ENCODE measurements around the gene CCNB2.

Gene CCNB2

DNA sequence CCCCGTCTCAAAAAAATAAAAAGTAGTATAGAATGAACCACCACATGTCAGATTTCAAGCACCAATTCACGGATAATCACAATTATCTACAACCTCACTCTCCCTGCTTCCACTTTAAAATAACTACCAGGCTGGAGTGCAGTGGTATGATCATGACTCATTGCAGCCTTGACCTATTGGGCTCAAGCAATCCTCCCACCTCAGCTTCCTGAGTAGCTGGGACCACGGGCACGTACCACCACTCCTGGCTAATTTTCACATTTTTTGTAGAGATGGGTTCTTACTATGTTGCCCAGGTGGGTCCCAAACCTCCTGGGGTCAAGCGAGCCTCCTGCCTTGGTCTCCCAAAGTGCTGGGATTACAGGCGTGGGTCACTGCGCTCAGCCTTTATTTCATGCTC is 63.6 kb downstream of the CCNB2 start:
- DNase-seq (ENCODE audit: low read depth), result no peak

DNA sequence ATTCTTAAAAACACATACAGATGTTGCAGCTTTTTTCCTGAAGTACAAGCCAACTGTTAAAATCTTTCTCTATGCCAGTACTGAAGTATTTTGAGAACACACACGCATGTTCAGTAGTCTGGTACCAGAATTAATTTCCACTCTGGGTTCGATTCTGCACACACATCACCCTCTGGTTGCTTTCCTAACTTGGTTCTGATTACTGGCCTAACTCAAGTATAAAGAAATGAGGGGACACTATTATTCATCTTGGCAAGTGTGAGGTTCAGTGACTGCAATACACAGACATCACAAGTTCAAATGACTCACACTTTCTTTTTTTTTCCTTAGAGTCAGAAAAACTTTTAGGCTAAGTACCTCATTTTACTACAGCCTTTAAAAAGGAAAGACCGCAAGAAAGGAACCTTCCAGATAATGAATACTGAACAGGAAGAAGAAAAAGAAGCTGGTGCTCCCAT is 64.3 kb downstream of the CCNB2 start:
- no peak for DNase-seq (ENCODE audit: low read depth)

DNA sequence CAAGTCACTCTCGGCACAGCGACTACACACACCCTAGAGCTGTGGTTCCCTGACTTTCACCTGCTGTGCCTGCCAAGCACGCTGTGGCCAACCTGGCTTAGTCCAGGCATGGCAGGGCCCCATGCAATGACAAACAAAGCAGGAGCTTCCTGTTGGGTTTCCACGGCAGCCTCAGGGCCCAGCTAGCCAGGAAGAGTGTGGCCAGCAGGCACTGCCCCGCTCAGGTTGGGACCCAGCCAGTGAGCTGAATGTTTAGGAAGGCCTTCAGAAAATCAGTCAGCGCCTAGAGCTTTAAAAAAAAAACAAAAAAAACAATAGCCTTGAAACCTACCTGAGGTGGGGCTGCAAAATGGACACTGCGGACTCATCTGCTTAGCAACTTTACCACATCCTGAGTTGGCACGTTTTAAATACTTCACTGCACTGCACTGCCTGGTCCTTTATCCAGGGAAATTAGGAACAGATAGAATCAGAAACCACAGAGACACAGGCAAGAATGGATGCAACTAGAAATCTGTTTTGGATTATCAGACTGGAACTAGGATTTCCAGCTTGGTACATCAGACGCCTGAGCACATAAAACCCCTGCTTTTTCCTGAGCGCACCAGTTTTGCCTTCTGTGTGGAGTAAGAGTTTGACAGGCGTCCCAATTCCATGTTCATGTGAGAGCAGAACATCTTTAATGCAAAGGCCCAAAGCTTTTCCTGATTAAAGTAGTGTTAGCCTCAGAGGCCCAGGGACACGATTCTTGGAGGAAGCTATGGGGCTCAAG is 65.5 kb downstream of the CCNB2 start:
- DNase-seq (ENCODE audit: low read depth), result no peak

DNA sequence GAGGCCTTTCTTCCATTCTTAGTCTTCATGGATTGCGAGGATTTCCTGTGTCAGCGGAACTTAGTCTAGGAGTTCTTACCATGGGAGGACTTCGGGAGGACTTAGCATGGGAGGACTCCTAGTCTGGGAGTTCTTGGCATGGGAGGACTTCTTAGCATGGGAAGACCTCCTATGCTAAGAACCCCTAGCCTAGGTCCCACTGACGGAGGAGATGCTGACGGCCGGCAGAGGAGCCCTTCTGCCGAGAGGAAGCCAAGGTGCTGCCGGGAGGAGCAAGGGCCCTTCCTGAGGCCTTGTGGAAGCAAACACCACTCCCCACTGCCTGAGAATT is 66.1 kb downstream of the CCNB2 start:
- DNase-seq (ENCODE audit: low read depth), result no peak

DNA sequence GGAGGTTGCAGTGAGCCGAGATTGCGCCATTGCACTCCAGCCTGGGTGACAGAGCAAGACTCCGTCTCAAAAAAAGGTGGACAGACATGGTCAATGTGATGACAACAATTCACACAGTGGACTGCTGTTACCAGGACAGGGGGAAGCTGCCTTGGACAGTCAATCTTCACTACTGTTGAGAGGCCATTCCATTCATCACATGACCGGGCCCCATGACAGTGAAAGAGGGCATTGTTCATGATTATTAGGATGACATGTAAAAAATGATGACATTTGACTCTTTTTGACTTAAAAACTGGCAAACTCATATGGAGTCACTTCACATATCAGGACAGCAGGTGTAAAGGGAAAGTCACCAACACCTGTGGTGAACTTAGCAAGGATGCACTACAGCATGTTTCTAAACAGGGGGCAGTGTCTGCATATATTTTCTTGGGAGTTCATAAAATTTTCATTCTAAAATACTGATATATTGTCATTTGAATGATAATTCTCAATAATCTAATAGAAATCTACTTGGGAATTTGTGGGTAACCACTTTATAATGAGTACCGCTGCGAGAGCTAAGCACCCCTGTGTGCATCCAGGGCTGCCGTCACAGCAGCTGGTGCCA is 67.4 kb downstream of the CCNB2 start:
- no peak for DNase-seq (ENCODE audit: low read depth)

DNA sequence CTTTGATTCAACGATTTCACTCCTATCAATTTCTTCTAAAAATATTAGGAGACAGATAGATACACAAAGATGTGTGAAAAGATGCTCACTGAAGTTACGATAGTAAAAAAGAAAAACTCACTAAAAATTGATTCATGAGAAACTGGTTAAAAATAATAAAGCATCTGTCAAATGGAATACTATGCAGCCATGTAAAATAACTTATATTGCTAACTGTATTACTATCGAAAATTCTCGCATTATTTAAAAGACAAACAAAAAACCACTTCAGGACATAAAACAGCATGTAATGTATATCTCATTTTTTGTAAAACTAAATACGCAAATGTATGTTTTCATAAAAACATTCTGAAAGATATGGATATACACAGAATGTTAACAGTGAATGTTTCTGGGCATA is 68.2 kb downstream of the CCNB2 start:
- DNase-seq (ENCODE audit: low read depth), result no peak

DNA sequence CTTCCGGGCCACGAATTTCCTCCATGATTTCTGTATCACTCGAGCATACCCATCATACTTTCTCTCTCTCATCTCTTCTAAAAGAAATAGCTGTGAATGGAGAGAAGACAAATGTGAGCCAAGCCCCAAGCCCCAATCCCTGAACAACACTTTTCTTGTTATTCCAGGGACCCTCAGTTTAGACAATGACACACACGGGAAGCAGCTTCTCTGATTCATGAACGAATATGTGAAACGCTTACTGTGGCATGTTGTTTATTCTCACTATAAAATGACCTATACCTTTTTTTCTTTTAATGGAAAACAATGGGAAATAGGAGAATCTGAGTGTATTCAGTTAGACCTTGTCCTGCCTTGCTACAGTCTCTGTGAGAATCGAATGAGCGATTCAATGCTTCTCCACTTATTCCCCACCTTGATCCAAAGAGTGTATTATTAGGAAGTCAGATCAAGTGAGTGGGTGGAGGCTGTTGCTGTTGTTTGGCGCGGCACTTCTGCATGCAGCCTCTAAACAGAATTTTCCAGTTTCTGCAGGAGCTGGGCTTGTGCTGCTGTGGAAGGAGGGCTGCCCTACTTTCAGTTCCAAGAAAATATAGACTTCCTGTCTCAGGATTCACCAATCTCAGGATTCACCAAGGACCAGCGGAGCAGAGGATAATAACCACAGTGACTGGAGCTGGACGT is 69.3 kb downstream of the CCNB2 start:
- no peak for DNase-seq (ENCODE audit: low read depth)

Measured in activated T-cell treated with anti-CD3 and anti-CD28 coated beads for 1 hour (primary cell).